Measurements from ENCODE around the gene SLC35F1.

Gene SLC35F1

GRCh38 chr6:118285791-118286190, 378.7 kb downstream of the SLC35F1 start:
- no peak for DNase-seq

DNA sequence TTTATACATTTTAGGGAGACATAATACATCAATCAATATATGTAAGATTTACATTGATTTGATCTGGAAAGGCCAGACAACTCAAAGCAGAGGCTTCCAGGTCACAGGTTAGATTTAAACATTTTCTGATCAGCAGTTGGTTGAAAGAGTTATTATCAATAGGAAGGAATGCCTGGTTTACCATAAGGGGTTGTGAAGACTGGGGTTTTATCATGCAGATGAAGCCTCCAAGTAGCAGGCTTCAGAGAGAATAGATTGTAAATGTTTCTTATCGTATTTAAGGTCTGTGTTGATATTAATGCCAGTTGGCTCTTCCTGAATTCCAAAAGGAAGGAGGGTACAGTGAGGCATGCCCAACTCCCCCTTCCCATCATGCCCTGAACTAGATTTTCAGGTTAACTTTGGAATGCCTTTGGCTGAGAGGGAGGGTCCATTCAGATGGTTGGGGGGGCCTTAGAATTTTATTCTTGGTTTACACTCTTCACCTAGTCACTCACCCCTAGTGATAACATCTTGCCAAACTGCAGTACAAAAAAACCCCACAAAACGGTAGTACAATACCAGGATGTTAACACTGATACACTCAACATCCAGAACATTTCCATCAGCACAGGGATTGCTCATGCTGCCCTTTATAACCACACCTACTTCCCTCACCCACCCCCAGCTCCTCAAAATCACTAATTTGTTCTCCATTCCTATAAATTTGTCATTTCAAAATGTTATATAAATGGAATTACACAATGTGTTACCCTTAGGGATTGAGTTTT, 381.5 kb downstream of the SLC35F1 start:
- no peak for DNase-seq

GRCh38 chr6:118292558-118292957, 385.5 kb downstream of the SLC35F1 start:
- no peak for DNase-seq

DNA sequence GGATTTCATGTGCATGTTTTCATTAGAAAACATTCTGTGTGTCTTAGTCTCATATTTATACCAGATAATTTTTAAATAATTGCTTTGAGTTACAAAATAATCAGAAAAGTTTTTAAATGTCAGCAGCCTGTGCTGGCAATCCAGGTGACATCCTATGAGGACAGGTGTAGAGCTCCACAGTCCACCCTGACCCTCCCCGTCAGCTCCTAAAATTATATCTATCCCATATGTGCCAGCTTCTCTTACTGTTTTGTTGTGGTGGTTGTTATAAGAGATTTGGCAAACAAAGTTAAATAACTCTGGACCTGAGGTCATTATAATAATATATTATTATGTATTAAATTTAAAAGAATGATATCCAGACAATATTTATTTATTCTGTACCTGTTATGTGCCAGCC, 387.8 kb downstream of the SLC35F1 start:
- DNase-seq = no peak

DNA sequence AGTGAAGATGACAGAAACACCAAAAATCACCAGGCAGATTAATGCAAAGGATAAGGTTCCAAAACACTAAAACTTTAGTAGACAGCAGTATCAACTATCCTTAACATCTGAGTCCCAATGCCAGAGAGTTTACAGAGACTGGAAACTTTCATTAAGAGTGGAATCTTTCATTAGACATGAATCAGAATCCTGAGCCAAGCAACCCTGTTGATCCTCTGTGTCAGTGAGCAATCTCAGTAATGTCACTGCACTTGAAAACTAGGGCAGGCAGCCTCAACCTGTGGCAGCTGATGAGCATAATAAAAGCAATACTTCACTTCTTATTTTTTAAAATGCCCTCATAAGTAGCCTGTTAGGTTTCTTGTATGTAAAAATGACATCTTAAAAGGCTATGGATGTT, 388.3 kb downstream of the SLC35F1 start:
- no peak for DNase-seq

- DNase-seq = no peak
These were observed 389.3 kb downstream of the SLC35F1 start for GRCh38 chr6:118296129-118296901.

GRCh38 chr6:118297821-118298220, 390.8 kb downstream of the SLC35F1 start:
- no peak for DNase-seq

DNA sequence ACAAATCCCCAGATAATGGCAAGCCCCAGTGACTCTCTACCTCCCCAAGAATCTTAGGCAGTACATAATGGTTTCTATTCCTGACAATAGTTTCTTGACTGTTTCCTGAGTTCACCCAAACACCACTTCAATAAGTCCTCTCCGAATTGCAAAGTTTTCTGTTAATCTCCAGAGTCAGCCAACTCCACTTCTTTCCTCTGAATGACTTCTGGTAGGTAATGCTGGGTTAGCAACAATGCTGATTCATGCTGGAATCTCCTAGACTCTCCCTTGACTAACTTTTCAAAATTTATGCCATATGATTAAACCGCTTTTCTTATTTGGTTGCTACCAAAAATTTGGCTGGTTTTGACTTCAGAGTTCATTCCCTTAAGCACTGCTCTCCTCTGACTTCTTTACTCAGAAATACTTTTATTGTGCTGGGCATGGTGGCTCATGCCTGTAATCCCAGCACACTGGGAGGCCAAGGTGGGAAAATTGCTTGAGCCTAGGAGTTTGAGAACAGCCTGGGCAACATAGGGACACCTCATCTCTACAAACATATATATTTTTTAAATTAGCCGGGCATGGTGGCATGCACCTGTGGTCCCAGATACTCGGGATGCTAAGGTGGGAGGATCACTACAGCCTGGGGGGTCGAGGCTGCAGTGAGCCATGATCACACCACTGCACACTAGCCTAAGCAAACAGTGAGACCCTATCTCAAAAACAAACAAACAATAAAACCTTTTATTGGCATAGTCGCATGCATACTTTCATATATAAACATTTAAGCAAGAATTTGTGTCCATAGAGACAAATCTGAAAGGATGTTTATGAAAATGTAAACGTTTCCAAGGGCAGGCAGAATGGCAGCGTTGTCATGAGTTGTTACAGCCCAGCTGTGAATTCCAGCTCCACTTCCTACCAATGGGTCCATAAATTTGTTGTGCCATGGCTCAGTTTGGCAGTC, 391.7 kb downstream of the SLC35F1 start:
- DNase-seq = no peak

DNA sequence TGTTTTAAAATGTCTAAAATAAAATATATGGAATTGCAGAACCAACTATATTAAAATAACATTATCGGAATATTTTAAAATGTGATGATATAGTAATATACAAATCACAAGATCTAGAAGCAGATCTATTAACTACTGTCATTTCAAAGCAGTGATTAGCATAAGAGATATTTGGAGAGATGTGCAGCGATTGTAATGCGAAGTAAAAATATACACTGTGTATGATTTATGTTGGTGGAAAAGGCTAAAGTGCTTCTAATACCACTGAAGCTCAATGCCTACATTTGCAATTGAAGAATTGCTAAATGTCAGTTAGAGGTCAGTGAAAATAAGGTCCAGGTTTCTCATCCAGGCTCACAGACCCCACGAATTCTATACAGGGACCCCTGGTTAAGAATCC, 392.4 kb downstream of the SLC35F1 start:
- no peak for DNase-seq

DNA sequence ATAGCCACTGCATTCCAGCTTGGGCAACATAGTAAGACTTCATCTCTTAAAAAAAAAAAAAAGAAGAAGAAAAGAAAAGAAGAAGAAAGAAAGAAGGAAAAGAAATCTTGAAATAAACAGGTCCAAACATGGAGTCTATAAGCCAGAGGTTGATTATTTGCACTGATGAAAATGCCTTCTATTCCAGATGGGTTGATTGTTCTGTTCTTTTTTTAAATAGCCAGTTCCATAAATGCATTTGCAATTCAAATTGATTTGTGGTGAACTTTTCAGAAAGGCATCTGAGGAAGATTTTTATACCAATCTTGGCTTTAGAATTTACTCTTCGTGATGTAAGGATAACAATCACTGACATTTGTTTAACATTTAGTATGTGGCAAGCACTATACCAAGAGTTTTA, 397.3 kb downstream of the SLC35F1 start:
- DNase-seq = no peak

DNA sequence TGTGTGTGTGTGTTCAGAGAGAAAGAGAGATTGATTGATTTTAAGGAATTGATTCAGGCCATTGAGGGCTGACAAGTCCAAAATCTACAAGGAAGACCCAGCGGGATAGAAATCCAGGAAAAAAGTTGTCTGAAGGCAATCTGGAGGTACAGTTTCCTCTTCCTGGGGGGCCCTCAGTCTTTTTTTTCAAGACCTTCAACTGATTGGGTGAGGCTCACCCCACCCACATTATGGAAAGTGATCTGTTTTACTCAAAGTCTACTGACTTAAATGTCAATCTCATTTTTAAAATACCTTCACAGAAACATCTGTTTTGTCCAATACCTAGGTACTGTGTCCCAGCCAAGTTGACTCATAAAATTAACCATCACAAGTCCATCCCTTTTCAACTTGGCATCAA, 398.0 kb downstream of the SLC35F1 start:
- no peak for DNase-seq

GRCh38 chr6:118306392-118307238, 399.6 kb downstream of the SLC35F1 start:
- no peak for DNase-seq

GRCh38 chr6:118307581-118307980, 400.5 kb downstream of the SLC35F1 start:
- no peak for DNase-seq

DNA sequence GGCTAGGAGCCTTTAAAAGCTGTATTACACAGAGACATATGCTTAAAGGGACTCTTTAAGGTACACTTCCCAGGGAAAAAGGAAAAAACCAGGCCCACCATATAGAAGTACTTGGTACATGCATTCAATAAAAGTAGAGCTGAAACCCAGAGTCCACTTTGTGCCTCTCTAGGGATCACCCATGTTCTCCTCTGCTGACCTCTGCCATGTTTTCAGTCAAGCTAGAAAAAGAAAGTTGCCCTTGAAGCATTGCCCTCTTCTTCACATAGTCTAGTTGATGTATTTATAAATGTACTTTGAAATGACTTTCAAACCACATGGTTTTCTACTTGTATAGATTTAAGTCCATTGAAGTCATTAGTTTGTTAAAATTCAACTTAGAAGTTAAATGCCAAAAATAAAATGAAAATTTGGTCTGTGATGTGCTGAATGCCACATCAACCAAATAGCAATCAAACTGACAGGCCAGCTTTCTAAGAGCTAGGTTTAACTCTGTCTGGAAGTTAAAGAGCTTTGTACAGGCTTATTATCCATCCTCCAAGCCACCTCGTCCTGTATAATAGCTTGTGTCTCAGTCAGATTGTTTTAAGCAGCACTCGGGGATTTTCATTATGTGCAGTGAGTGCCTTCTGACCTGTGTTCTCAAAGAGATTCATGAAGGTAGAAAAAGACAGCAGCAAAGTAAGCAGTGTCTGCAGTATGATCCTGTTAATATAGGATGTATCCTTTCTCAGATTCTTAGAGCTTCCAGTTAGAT, 402.5 kb downstream of the SLC35F1 start:
- DNase-seq = no peak

- DNase-seq = no peak
These were observed 406.1 kb downstream of the SLC35F1 start for GRCh38 chr6:118313208-118313607.

DNA sequence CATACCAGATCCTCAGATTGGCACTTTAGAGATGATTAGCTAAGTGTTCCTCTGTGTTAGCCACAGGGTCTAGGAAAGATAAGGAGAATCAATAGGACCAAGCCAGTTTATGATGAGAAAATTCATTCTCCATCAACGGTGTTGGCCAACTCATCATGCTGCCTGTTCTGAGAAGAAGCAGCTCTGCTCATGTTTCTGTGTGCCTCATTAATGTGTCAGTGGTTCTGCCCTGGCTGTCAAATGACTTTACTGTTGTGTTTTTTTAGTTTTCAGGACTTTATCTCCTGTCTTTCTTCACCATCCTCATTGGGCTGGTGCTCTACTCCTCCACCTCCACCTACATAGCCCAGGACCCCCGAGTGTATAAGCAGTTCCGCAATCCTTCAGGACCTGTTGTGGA, 406.7 kb downstream of the SLC35F1 start:
- DNase-seq = no peak

DNA sequence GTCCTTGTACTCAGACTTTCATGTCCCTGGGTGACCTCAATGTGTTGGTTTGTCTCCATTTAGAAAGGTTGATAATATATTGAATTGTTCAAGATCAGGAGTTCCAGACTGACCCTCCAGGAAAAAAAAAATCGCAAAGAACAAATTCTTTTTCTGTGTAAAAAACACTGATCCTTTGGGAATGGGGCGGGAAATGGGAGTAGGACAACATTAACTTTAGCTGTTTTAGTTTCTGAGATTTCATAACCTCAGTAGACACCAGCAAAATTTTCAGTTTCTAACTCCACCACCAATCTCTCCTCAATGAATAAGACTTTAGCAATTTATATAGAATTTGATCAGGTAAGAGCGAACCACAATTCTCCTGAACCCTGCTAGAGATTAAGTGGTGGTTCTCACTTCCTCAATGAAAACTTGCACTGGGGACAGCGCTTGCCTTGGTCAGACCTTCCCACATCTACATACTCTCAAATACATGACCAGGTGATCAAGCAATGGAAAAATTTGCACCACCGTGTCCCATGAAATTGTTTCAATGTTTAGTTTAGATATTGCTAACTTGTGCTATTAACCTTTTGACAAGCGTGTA, 409.8 kb downstream of the SLC35F1 start:
- DNase-seq = no peak

DNA sequence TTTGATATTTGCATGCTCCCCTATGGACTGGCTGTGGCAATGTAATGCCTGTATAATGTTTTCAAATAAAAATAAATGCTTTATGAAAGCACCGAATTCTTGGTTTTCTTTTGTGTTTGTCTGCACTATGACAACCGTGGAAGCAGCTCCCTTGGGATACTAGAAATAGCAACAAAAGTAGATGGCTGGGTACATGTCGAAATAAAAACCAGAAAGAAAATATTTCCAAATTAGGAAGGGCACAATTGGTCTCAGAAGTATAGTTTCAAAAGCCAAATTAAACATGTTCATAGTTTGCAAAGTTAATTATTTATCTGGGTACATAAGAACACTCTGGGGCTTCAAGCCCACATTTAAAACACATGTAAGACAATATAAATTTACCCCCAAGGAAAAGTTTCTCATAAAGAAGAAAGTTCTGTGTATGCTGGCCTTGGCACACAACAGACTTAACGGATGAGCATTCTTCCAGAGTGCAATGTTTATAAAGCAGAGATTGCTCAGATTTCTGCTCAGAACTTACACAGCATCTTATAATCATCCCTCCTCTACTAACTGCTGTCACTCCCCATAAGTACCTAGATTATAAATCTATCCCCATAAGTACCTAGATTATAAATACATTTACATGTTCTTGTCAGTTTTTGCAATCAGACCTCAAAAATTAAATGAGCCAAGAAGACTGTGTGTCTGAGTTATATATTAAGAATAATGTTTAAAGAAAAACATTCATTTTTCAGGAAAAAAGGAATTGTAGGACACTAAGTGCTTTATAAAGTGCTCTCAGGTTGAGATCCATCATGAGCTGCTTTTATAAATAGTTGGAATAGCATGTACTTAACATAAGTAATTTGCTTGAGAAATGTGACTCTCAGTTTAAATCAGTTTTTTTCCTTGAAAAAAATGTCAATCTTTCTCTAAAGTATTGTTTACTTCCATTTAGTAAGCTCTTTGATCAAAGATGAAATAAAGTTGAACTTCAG, 410.8 kb downstream of the SLC35F1 start:
- DNase-seq = no peak

DNA sequence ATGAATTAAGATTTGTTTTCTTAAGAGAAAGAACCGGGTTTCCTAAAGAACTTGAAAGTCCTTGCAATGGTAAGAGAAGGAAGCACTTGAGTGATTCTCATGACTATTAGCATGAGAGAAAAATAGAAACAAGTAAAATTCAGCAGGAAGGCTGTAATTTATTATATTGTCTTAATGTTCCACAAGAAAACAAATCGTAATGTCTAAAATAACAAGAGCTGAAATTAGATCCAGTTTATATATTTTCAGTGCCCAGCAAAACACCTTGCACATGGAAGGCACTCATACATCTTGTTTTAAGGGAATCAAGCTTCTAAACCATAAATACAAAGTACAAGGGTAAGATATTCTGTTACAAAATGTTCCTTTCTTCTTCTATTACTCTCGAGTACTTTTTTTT, 411.6 kb downstream of the SLC35F1 start:
- no peak for DNase-seq

- DNase-seq = no peak
These were observed 412.4 kb downstream of the SLC35F1 start for GRCh38 chr6:118319416-118319815.
